HL-60 (cell line): ENCODE results near the gene FOLR3.

Experiments
- DNase-seq, 2 experiments: peaks; one replicate each; pipeline ENCODE4 v3.0.0-alpha.2; 2010 to 2020; ENCODE audit warnings: low read depth in 1 of 2, low spot score in 1 of 2
- H3K27ac ChIP-seq: fragments of 250-450 bp; sonication (Bioruptor Pico); replicated peaks from 2 replicates; pipeline ENCODE4 v1.5.1; 2020; ENCODE audit warnings: mild to moderate bottlenecking, moderate library complexity
- H3K27me3 ChIP-seq: fragments of 250-450 bp; sonication (Bioruptor Pico); 2 replicates; pipeline ENCODE4 v1.5.1; 2021; ENCODE audit warnings: mild to moderate bottlenecking, moderate library complexity; ENCODE audit not compliant: insufficient read depth, poor library complexity, severe bottlenecking
- H3K4me3 ChIP-seq: replicated peaks from 2 replicates; pipeline ENCODE4 v1.5.1; 2011; ENCODE audit warnings: mild to moderate bottlenecking, control low read depth, low read length; ENCODE audit not compliant: insufficient read depth
- CTCF ChIP-seq: IDR thresholded peaks from one replicate; pipeline ENCODE4 v1.5.1; 2011; ENCODE audit warnings: low read length, control low read depth, inconsistent platforms; ENCODE audit not compliant: insufficient read depth
- GABPA ChIP-seq: IDR thresholded peaks from 2 replicates; pipeline ENCODE4 v1.6.1; 2012; ENCODE audit warnings: low read depth
- POLR2AphosphoS5 ChIP-seq: IDR thresholded peaks from 2 replicates; pipeline ENCODE4 v1.6.1; 2012; ENCODE audit warnings: low read depth
- REST ChIP-seq: IDR thresholded peaks from 2 replicates; pipeline ENCODE4 v1.6.1; 2012; ENCODE audit warnings: low read depth; ENCODE audit not compliant: insufficient replicate concordance
- SPI1 ChIP-seq: IDR thresholded peaks from 2 replicates; pipeline ENCODE4 v1.6.1; 2012; ENCODE audit warnings: low read depth, mild to moderate bottlenecking, borderline replicate concordance

Gene FOLR3

GRCh38 chr11:72132646-72133045 is 2.9 kb upstream of the FOLR3 start:
- H3K27ac ChIP-seq = peak overlapping the region; percentile 84
- no peaks in the 10 kb centered on the region for H3K27me3 ChIP-seq
- H3K4me3 ChIP-seq = no peak overlapping the region
- TF ChIP-seq CTCF (no peak), REST (no peak), GABPA (no peak), SPI1 (no peak), POLR2AphosphoS5 (no peak)
- DNase-seq = no peak

- no peak for DNase-seq
Observed at GRCh38 chr11:72135891-72136683, 562 bp downstream of the FOLR3 start.

More at GRCh38 chr11:72135891-72136683, 562 bp downstream of the FOLR3 start:
- no peaks in the 10 kb centered on the region for H3K27me3 ChIP-seq
- TF ChIP-seq POLR2AphosphoS5 (no peak), REST (no peak), CTCF (no peak), SPI1 (no peak), GABPA (no peak)
- peak overlapping the region; percentile 84 for H3K27ac ChIP-seq
- H3K4me3 ChIP-seq = peak overlapping the region; percentile 11; the same call in 1 of the 2 replicates
